CD4-positive, alpha-beta T cell (primary cell): ENCODE results near the gene ITGB6. TPM values are rescaled to one million over a fixed set of nuclear protein-coding genes. Genes with fewer than 3 reads are reported as not detected.
A peak's percentile ranks its signal among the peaks of the same experiment; 100 is the strongest.
"Not testable (repeated sequence)": the region's sequence is repeated elsewhere in the genome, so short reads cannot be mapped to it uniquely, and the experiment has no call there.

Experiments
- ATAC-seq: fragments of 200-7000 bp; cut with Tn5 transposase; one replicate; pipeline ENCODE4 v1.10.0; 2022; ENCODE audit warnings: mild to moderate bottlenecking; ENCODE audit not compliant: poor library complexity
- CTCF ChIA-PET: fragments of 350-600 bp; sonication (Branson Sonifier 250); formaldehyde crosslinking; loops from one replicate; lab custom pipeline; 2021; ENCODE audit warnings: antibody characterized with exemption, inconsistent platforms; lab: Charles Lee
- POLR2A ChIA-PET: fragments of 350-600 bp; sonication (Branson Sonifier 250); formaldehyde crosslinking; loops from one replicate; lab custom pipeline; 2021; ENCODE audit warnings: antibody characterized with exemption, inconsistent platforms; lab: Charles Lee
- DNase-seq, 14 experiments: peaks; one replicate each; pipeline ENCODE4 v3.0.0-alpha.2; 2013 to 2020; ENCODE audit warnings: mixed read lengths in 2 of 14
- H3K27ac ChIP-seq, 2 donors: one replicate each; pipeline versions ENCODE4 v1.5.1 to v1.7.0; 2013; ENCODE audit warnings: low read length in 2 of 2, low read depth in 1 of 2, mild to moderate bottlenecking in 1 of 2
- H3K27me3 ChIP-seq, 2 experiments: 1 replicate in 1 of 2; 2 replicates in 1 of 2; pipeline versions ENCODE4 v1.6.1 to v1.7.0; 2013; ENCODE audit warnings: low read length in 2 of 2, control low read depth in 1 of 2, mild to moderate bottlenecking in 1 of 2, moderate library complexity in 1 of 2; ENCODE audit not compliant: insufficient read depth in 2 of 2, control insufficient read depth in 1 of 2
- H3K36me3 ChIP-seq: one replicate; pipeline ENCODE4 v1.6.1; 2013; ENCODE audit warnings: low read length, control low read depth; ENCODE audit not compliant: insufficient read depth
- H3K4me1 ChIP-seq: one replicate; pipeline ENCODE4 v1.6.1; 2013; ENCODE audit warnings: low read length, control low read depth; ENCODE audit not compliant: insufficient read depth
- H3K4me3 ChIP-seq: one replicate; pipeline ENCODE4 v1.5.1; 2013; ENCODE audit warnings: mild to moderate bottlenecking, low read length, moderate library complexity
- H3K9me3 ChIP-seq, 2 experiments: 1 replicate in 1 of 2; 2 replicates in 1 of 2; pipeline versions ENCODE4 v1.6.1 to v1.7.0; 2013; ENCODE audit warnings: low read length in 2 of 2, mild to moderate bottlenecking in 2 of 2, control low read depth in 1 of 2, moderate library complexity in 1 of 2; ENCODE audit not compliant: control insufficient read depth in 1 of 2, insufficient read depth in 1 of 2
- H3K27ac Mint-ChIP-seq: one replicate; pipeline ENCODE4 v1.8.0; 2020; ENCODE audit warnings: mixed read lengths
- H3K27me3 Mint-ChIP-seq: one replicate; pipeline ENCODE4 v1.8.0; 2021; ENCODE audit warnings: mixed read lengths
- H3K36me3 Mint-ChIP-seq: one replicate; pipeline ENCODE4 v1.8.0; 2021; ENCODE audit warnings: low read depth, mixed read lengths
- H3K4me1 Mint-ChIP-seq: one replicate; pipeline ENCODE4 v1.8.0; 2021; ENCODE audit warnings: low read depth, mixed read lengths
- H3K4me3 Mint-ChIP-seq: one replicate; pipeline ENCODE4 v1.8.0; 2020; ENCODE audit warnings: mild to moderate bottlenecking, mixed read lengths
- H3K9me3 Mint-ChIP-seq: one replicate; pipeline ENCODE4 v1.8.0; 2020; ENCODE audit warnings: mixed read lengths
- CTCF ChIP-seq: fragments of 200-600 bp; IDR thresholded peaks from one replicate; pipeline ENCODE4 v1.8.0; 2022; ENCODE audit warnings: antibody characterized with exemption, mild to moderate bottlenecking
- intact Hi-C, 2 experiments: fragments of 100-400 bp; cut with DNase I in 1 of 2; cut with micrococcal nuclease in 1 of 2; formaldehyde crosslinking; loops; one replicate each; pipeline versions ENCODE4 v1.15.1 to v1.9.0; 2023 to 2025; cut with DNase I, micrococcal nuclease
- total RNA-seq, 174 experiments: library from RNA in 2 of 174; stranded (reverse) in 2 of 174; gene quantifications; one replicate each; pipeline ENCODE4 v1.2.3 and lab custom pipeline; 2021 to 2026

The ITGB6 gene
- total RNA-seq, 2 experiments from 2014 or later, result not detected

- Histone ChIP-seq H3K4me3 (no peak overlapping the region), H3K4me1 (no peaks in the 10 kb centered on the region), H3K27ac (no peak overlapping the region), H3K36me3 (no peaks in the 10 kb centered on the region), H3K9me3 (no peaks in the 10 kb centered on the region), H3K27me3 (no peaks in the 10 kb centered on the region)
- Mint-ChIP-seq H3K36me3 (no peaks in the 10 kb centered on the region), H3K4me3 (no peak overlapping the region), H3K27ac (no peak overlapping the region), H3K27me3 (no peaks in the 10 kb centered on the region), H3K9me3 (no peaks in the 10 kb centered on the region), H3K4me1 (peaks cover 9% of the 10 kb centered on the region)
- intact Hi-C loops, result no loop called here
- CTCF ChIA-PET, result no interaction called here
- no peak for TF ChIP-seq CTCF
- DNase-seq (no peak), ATAC-seq (no peak)
- POLR2A ChIA-PET, result no interaction called here
Measured at GRCh38 chr2:160194946-160195345, 5.1 kb downstream of the ITGB6 start.

GRCh38 chr2:160194351-160194750 lies 5.7 kb downstream of the ITGB6 start:
- ATAC-seq, result no peak
- TF ChIP-seq CTCF, result no peak

GRCh38 chr2:160181146-160181836 lies 18.8 kb downstream of the ITGB6 start:
- H3K36me3 Mint-ChIP-seq, H3K4me3 ChIP-seq, H3K9me3 Mint-ChIP-seq, H3K27ac ChIP-seq, H3K27me3 Mint-ChIP-seq, CTCF ChIA-PET, H3K9me3 ChIP-seq, intact Hi-C loops, H3K36me3 ChIP-seq, H3K27me3 ChIP-seq: not testable (repeated sequence)
- H3K4me1 Mint-ChIP-seq, result peaks cover 20% of the 10 kb centered on the region
- peak; percentile 82 for ATAC-seq
- POLR2A ChIA-PET, result interaction anchor here (1.1 kb wide), 1 partner anchor 71 kb away, joined by 4 read pairs; no protein-coding TSS in a partner anchor
- H3K4me1 ChIP-seq, result peaks cover 11% of the 10 kb centered on the region
- H3K4me3 Mint-ChIP-seq, result peak overlapping the region; percentile 45
- DNase-seq, result peak in 12 of 14 experiments; percentile 2 to 58 (median 38)
- H3K27ac Mint-ChIP-seq, result peak overlapping the region; percentile 85

More at GRCh38 chr2:160194351-160194750, 5.7 kb downstream of the ITGB6 start:
- no peaks in the 10 kb centered on the region for H3K36me3 Mint-ChIP-seq
- ChIA-PET CTCF (no interaction called here), POLR2A (interaction anchor here (0.6 kb wide), 1 partner anchor 110 kb away, joined by 3 read pairs; no protein-coding TSS in a partner anchor)
- Histone ChIP-seq H3K27me3 (no peaks in the 10 kb centered on the region), H3K27ac (no peak overlapping the region), H3K36me3 (no peaks in the 10 kb centered on the region), H3K4me1 (no peaks in the 10 kb centered on the region), H3K4me3 (no peak overlapping the region), H3K9me3 (no peaks in the 10 kb centered on the region)
- peaks cover 9% of the 10 kb centered on the region for H3K4me1 Mint-ChIP-seq
- intact Hi-C loops, result no loop called here
- no peak overlapping the region for H3K27ac Mint-ChIP-seq
- H3K4me3 Mint-ChIP-seq, result no peak overlapping the region
- no peaks in the 10 kb centered on the region for H3K27me3 Mint-ChIP-seq
- DNase-seq, result no peak
- H3K9me3 Mint-ChIP-seq, result no peaks in the 10 kb centered on the region

GRCh38 chr2:160180690-160181089 lies 19.4 kb downstream of the ITGB6 start:
- CTCF ChIA-PET, H3K9me3 Mint-ChIP-seq, H3K36me3 ChIP-seq, H3K4me3 ChIP-seq, H3K36me3 Mint-ChIP-seq, H3K27me3 ChIP-seq, H3K4me3 Mint-ChIP-seq, DNase-seq, H3K27me3 Mint-ChIP-seq, intact Hi-C loops, H3K27ac ChIP-seq, ATAC-seq, H3K9me3 ChIP-seq: not testable (repeated sequence)
- H3K4me1 ChIP-seq, result peaks cover 11% of the 10 kb centered on the region
- Mint-ChIP-seq H3K4me1 (peaks cover 20% of the 10 kb centered on the region), H3K27ac (peak overlapping the region; percentile 85)
- POLR2A ChIA-PET, result interaction anchor here (1.1 kb wide), 1 partner anchor 71 kb away, joined by 4 read pairs; no protein-coding TSS in a partner anchor
